DMS53 treated with DMSO at 0.1 percent for 48 hours (cell line): Measurements from ENCODE around the gene STK10.

Experiments used
- DNase-seq: peaks from one replicate; lab custom pipeline; 2025; ENCODE audit not compliant: unreplicated experiment; lab: John Stamatoyannopoulos, UW

STK10 gene

DNA sequence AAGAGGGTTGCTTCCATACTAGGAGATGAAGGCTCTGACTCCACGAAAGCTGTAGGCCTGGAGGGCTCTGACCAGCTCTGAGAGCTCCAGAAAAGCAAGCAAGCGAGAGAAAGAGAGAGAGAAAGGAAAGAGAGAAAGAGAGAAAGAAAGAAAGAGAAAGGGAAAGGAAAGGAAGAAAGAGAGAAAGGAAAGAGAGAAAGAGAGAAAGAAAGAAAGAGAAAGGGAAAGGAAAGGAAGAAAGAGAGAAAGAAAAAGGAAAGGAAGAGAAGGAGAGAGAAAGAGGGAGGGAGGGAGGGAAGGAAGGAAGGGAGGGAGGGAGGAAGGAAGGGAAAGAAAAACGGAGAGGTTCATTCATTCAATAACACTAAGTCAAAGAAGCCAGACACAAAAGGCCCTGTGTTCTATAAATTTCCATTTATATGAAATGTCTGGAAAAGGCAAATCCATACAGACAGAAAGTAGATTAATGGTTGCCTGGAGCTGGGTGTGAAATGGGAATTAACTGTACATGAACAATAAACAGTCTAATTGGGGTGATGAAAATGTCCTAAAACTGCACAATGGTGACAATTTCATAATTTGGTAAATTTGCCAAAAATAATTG is 1.8 kb upstream of the STK10 start:
- DNase-seq = no peak

GRCh38 chr5:172188893-172189692 is 1.1 kb upstream of the STK10 start:
- no peak for DNase-seq

DNA sequence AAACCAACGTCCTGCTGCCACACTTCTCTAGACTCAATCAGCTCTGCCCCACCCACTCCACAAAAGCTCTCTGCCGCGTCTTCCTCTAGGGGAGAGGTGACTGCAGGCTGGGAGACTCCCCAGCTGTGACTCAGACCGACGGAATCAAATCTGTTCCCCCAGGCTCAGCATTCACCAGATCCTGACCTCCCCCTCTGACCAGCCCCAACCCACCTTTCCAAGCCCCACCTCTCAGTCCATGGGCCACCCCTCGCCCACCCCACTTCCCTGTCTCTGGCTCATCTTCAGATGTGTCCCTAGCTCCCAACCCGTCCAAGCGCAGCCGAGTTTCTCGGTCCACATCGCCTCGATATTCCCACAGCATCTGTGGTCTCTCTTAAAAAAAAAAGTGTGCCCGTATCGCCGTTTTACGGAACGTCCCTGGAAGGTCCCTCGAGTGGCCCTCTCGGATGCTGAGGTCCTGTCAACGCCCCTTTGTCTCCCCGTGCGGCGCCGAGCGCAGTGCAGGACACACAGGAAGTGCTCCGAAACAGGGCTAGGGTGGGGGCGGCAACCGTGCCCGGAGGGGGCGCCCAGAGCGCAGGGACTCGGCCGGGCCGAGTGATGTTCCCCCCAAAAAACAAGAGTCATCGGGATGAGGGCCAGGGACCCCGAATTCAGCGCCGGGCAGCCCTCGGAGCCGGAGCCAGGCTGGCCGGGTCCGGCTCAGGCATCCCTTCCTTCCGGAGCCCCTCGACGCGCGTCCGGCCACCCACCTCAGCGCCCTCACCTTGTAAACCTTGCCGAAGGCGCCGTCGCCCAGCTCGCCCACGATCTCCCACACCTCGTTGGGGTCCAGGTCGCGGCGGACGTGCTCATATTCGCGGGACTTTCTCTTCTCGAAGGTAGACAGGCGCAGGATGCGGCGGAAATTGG is 649 bp downstream of the STK10 start:
- peak; percentile 38 for DNase-seq

DNA sequence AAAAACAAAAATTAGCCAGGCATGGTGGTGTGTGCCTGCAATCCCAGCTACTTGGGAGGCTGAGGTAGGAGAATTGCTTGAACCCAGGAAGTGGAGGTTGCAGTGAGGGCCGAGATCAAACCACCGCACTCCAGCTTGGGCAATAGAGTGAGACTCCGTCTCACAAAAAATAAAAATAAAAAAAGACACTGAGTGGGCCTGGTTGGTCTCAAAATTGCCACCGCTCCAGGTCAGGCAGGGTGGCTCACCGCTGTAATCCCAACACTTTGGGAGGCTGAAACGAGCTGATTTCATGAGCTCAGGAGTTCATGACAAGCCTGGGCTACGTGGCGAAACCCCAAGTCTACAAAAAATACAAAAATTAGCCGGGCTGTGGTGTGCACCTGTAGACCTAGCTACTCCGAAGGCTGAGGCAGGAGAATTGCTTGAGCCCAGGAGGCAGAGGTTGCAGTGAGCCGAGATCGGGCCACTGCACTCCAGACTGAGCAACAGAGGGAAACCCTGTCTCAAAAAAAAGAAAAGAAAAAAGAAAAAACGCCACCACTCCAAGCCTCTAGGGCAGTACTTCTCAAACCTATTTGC is 1.8 kb downstream of the STK10 start:
- no peak for DNase-seq

DNA sequence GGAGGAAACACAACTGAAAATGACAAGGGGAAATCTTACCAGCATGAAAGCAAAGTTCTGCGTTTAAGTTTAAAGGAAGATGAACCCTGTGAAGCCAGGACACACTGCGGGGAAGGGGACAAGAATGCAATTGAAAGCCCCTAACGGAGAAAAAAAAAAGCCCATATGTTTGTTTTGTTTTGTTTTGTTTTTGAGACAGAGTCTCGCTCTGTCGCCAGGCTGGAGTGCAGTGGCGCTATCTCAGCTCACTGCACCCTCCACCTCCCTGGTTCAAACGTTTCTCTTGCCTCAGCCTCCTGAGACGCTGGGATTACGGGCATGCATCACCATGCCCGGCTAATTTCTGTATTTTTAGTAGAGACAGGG is 2.9 kb downstream of the STK10 start:
- DNase-seq = no peak

- DNase-seq = no peak
These were observed 4.1 kb downstream of the STK10 start for GRCh38 chr5:172183881-172184280.

DNA sequence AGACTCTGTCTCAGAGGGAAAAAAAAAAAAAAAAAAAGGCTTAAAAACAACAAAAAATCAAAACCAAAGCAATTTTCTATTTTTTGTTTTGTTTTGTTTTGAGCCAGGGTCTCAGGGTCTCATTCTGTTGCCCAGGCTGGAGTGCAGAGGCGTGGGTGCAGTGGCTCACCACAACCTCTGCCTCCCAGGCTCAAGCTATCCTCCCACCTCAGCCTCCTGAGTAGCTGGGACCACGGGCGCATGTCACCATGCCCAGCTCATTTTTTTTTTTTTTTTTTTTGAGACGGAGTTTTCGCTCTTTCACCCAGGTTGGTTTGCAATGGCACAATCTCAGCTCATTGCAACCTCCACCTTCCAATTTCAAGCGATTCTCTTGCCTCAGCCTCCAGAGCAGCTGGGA is 5.7 kb downstream of the STK10 start:
- no peak for DNase-seq

DNA sequence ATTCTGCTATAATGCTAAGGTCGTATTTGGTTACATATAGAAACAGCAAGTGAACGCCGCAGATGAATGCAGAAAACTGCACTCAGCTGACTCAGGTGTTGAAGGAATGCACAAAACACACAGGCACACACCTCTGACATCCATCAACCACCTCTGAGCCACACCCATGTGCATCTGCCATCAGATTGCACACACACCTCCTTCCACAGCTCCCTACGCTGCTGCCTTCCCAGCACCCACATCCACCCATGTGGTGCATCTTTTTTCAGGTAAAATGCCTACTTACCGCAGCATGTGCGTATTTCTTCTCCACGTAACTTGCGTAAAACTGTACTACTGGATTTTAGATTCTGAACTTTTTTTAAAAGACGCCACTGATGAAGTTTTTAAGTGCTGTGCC is 7.1 kb downstream of the STK10 start:
- DNase-seq = no peak

- DNase-seq = no peak
These were observed 8.7 kb downstream of the STK10 start for GRCh38 chr5:172178991-172179989.

- no peak for DNase-seq
These were observed 9.6 kb downstream of the STK10 start for GRCh38 chr5:172178301-172178987.

GRCh38 chr5:172177176-172177575 is 10.8 kb downstream of the STK10 start:
- DNase-seq = no peak

DNA sequence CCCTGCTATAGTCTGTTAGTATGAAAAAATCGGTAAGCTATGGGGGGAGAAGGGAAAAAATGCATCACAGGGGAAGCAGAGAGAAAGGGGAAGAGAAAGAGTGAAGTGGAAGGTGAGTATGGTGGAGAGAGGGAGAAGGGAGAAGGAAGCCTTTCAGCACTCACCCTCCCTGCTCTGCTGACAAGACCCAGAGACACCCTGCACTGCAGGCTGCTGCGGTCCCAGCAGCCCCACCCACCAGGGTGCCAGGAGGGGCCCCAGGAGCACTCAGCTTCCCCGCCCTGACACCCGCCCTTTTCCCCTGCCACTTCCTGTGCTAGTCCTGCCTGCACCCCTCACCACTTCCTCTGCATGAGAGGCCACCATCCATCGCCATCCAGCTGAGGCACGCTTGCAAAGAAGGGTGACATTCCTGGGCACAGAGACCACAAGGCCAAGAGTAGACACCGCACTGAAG is 12.7 kb downstream of the STK10 start:
- no peak for DNase-seq

DNA sequence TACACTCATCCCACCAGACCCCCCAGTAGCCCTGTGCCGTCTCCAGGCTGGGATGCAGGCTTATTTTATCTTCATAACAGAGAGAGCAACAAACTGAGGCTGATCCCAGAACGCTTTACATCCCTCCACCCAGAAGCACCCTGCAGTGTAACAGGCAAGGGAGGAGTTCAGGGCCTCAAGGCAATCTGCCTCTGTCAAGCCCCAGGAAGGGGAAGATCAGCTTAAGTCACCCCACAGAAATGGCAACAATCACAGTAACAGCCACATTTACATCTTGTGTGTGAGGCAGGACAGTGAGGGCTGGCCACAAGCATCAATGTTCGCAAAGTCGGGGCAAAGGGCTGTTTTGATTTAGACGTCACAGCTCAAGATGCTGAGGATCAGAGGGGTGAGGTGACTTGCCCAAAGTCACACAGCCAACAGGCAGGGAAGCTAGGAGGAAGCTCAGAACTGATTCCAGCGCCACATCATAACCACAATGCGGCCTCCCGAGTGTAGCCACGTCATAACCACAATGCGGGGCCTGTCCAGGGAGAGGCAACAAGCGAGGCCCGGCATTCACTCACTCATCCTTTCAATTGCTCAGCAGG is 14.4 kb downstream of the STK10 start:
- DNase-seq = no peak

- DNase-seq = no peak
These were observed 15.0 kb downstream of the STK10 start for GRCh38 chr5:172172912-172173563.

DNA sequence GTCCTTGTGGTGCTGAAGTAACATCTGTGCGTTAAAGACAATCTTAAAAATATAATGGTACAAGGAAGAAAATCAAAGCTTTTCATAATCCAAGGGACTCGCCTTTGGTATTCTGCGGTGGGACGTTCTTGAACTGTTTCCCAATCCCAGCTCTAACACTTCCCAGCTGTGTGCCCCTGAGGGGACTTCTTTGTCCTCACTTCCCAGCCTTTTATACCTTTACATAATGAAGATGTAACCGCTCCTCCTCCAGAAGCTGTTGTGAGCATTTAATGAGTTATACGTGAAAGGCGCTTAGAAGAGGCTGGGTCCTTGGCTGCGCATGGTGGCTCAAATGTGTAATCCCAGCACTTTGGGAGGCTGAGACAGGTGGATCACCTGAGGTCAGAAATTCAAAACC is 16.9 kb downstream of the STK10 start:
- no peak for DNase-seq

GRCh38 chr5:172170251-172170701 is 17.7 kb downstream of the STK10 start:
- no peak for DNase-seq

- no peak for DNase-seq
These were observed 18.8 kb downstream of the STK10 start for GRCh38 chr5:172169216-172169615.

DNA sequence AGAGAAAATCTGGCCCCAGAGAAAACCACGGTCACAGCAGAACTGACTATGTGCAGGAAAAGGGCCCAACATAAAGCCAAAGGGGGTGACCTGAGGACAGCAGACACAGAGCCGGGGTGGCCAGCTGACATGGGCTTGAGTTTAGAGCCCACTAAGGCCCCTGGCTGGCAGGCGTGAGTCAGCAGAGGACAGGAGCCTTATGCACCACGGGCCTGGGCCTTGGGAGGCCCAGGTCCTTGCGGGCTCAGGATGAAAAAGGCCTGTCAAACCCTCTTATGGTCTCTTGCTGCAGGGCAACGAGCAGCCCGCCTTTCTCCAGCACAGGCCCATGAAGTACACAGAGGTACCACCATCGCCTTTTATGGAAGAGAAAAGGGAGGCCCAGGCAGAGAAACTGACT is 19.7 kb downstream of the STK10 start:
- no peak for DNase-seq

GRCh38 chr5:172167895-172168294 is 20.1 kb downstream of the STK10 start:
- no peak for DNase-seq
